Stimulated activated CD4-positive, alpha-beta T cell treated with anti-CD3 and anti-CD28 coated beads, TNF-alpha, amount 100 ng/mL, for 48 hours (primary cell): Measurements from ENCODE around the gene TMEM174.

Experiments
- DNase-seq, 3 donors: peaks; one replicate each; pipeline ENCODE4 v3.0.0-alpha.2; 2020; ENCODE audit warnings: low read depth in 3 of 3

The TMEM174 gene

GRCh38 chr5:73172951-73173350, at the start of gene TMEM174:
Gene TMEM174 (plus strand): TSS chr5:73173193. CDS start chr5:73173244, 51 bp downstream.
- DNase-seq: no peak

GRCh38 chr5:73125289-73125688, 47.7 kb upstream of the TMEM174 start:
- DNase-seq: no peak

- no peak for DNase-seq
These were observed 46.6 kb upstream of the TMEM174 start for GRCh38 chr5:73126381-73126780.

- no peak for DNase-seq
These were observed 46.0 kb upstream of the TMEM174 start for GRCh38 chr5:73126957-73127356.

- DNase-seq: no peak
These were observed 43.9 kb upstream of the TMEM174 start for GRCh38 chr5:73129143-73129542.

GRCh38 chr5:73130811-73131210, 42.2 kb upstream of the TMEM174 start:
- DNase-seq: no peak

GRCh38 chr5:73131711-73132425, 41.1 kb upstream of the TMEM174 start:
- DNase-seq: no peak

- DNase-seq: no peak
These were observed 40.2 kb upstream of the TMEM174 start for GRCh38 chr5:73132759-73133158.

GRCh38 chr5:73135021-73135420, 38.0 kb upstream of the TMEM174 start:
- DNase-seq: no peak

GRCh38 chr5:73135429-73136054, 37.5 kb upstream of the TMEM174 start:
- DNase-seq: no peak

GRCh38 chr5:73136055-73136562, 36.9 kb upstream of the TMEM174 start:
- DNase-seq: no peak

GRCh38 chr5:73137563-73138530, 35.1 kb upstream of the TMEM174 start:
- no peak for DNase-seq

- DNase-seq: no peak
These were observed 33.5 kb upstream of the TMEM174 start for GRCh38 chr5:73139485-73139884.

- no peak for DNase-seq
These were observed 32.2 kb upstream of the TMEM174 start for GRCh38 chr5:73140801-73141200.

- DNase-seq: no peak
These were observed 31.0 kb upstream of the TMEM174 start for GRCh38 chr5:73142035-73142434.

- DNase-seq: no peak
These were observed 29.3 kb upstream of the TMEM174 start for GRCh38 chr5:73143716-73144115.

GRCh38 chr5:73149540-73149939, 23.5 kb upstream of the TMEM174 start:
- DNase-seq: no peak

- DNase-seq: no peak
These were observed 22.1 kb upstream of the TMEM174 start for GRCh38 chr5:73150876-73151275.

- DNase-seq: no peak
These were observed 21.1 kb upstream of the TMEM174 start for GRCh38 chr5:73151766-73152410.

GRCh38 chr5:73152411-73153388, 20.3 kb upstream of the TMEM174 start:
- no peak for DNase-seq
